Stimulated activated CD8-positive, alpha-beta memory T cell treated with anti-CD3 and anti-CD28 coated beads, Interleukin-7, amount 100 ng/mL, for 4 hours (primary cell): ENCODE measurements around the gene NEK7.
"Not testable (repeated sequence)": the region's sequence is repeated elsewhere in the genome, so short reads cannot be mapped to it uniquely, and the experiment has no call there.

Experiments
- DNase-seq, 2 donors: peaks; one replicate each; pipeline ENCODE4 v3.0.0-alpha.2; 2020; ENCODE audit warnings: low read depth in 2 of 2

Gene NEK7

DNA sequence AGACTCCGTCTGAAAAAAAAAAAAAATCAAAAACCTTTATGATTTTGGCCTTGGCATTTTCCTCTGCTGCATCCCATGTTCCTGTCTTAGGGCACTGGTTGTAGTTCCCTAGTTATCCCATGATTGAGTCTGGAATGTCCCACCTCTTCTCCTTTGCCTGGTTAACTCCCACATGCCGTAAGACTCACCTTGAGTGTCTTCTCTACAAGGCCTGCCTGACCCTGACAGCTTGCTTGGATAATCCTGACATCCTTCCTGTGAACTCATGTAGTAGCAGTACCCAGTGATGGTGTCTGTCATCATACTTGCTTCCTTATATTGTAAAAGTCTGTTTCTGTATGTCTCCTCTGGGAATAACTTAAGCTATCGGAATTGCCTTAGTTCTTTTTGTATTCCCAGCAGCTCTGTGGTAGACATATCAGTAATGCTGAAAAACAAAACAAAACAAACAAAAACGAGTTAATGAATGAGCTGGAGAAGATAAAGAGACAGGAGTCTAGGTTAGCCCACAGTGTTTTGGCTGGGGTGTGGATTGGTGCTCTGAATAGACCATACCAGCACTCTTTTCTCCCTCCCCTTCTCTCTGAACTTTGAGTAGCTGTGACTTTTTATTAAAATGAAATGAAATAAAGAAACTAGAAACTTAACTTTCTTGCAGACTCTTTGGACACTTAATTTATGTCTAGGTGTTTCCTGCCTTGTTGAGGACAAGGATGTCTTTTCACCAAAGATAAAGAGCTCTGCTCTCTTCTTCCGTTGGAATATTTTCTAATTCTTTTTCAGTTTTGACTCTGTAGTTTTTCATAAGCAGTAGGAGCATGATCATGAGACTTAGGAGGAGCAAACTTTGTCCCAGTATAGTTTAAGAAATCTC lies 15.1 kb downstream of the NEK7 start:
- no peak for DNase-seq

DNA sequence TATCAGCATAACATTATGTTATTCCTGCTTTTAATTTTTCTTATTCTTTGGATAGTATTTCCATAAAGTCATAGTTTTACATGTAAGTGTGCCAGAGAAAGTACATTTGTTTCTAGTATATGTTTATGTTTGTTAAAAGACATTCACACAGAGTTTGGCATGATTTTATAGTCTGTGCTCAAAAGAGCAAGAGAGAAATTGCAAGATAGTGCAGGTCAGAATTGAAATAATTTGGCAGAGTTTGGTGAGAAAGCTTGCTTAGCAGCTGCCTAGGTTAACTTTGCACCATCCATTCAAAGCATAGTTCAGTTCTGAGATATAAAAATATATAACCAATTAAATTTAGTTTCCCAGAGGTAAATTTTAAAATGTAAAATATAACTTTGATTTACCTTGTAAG lies 17.0 kb downstream of the NEK7 start:
- DNase-seq: no peak

DNA sequence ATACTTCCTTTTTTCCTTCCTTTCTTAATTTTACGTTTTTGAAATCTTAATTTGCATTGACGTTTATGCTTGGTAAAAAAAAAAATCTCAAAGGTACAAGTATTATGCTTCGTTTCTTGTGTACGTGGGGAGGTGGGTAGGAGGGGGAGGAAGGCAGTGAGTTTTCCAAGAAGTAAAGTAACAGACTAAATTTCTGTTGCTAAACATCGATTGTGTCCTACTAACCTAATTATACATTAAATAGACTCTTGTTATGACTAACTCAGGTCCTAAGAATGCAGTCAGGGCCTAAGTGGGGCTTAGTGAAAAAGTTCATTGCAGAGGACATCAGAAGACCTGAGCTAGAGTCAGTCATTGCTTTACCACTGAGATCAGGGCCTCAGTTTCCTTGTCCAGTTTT lies 17.5 kb downstream of the NEK7 start:
- DNase-seq: no peak

DNA sequence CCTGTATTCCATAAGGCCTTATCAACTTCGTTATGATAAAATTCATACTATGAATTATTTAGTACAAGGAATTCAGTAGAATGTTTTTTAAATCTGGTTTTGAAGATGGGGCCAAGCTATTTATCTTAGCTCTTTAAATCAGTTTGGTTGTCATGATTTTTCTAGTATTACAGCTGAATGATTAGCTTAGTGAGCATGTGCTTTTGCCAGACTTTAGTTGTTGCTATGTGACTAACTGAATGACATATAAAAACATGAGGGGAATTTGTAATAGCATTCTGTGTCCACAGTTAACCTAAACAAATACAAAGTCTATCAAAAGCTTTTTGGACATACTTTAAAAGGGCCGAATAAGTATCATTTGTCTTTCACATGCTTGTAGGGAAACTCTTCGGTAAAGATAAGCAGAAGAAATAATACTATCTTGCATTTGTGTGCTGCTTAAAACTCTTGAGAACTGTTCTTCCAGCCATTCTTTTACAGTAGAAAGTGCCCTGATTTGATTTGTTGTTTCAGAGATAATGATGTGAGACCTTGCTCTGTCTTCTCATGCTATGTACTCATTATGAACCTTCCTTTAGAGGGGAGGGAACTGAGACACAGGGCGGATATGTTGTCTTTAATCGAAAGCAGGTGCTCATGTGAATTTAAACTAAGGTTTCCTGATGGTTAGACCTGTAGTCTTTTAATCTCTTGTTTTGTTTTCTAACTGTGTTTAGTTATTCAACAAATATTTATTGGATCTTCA lies 18.8 kb downstream of the NEK7 start:
- DNase-seq: no peak

DNA sequence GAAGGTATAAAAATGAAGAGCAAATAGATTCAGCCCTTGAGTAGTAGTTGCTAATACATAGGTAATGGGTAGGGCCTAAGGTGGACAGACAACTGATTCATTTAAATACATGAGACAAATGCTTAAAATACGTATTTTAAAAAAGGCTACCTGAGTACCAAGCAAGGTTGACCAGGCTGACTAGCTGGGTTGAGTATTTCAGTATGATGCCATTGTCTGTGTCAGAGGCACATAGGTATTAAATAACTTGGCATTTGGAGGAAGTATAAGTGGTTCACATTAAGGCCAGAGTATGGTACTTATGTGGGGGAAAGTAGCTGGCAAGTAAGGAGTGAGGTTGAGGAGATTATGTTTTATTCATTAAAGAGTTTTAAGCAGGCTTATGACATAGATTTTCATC lies 19.4 kb downstream of the NEK7 start:
- DNase-seq: no peak

DNA sequence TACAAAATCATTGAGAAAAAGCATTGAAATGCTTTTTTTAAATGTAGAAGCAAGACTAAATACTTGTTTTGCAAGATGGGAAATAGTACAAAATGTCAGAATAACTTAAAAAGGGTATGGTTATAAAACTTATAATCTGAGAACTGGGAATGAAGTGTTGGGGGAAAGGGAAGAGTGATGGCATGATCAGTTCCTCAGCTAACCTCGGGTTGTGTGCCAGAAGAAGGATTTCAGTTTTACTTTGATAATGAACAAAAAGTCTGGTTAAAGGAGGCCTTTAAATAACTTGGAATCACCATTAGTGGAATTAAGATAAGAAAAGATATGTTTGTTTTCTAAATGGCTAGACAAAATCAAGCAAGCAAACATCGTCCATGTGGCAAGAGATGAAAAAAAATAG lies 20.7 kb downstream of the NEK7 start:
- DNase-seq: no peak

DNA sequence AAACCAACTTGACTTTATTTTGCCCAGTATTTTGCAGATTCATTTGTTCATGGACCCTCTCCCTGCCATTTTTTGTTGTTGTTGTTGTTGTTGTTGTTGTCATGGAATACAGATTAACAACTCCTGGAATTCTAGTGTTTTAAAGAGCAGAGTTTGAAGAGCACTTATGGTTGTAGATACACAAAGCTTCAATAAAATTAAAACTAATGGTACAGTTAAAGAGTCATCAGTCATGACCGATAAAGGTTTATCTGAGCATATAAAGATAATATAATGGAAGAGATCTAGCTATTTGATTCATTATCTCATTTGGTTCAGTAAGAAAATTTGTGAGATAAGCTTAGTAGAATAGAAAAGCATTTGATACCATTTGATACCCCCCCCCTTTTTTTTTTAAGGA lies 21.8 kb downstream of the NEK7 start:
- DNase-seq: no peak

DNA sequence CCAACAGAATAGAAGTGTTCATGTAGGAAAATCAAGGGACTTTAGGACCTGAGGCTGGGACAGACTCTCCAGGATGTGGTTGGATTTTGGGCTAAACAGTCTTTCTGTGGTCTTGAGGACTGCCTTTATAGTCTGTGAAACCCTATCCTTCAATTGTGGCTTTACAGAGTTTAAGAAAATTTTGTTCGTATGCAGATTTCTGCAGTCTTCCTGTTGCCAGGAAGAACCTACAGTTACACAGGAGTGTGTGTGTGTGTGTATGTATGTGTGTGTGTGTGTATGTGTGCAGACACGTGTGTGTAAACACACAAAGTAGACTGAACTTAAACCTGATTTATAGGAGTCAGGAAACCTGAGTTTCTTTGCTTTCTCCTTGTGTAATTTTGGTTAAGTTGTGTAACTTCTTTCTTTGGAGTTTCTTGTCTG lies 22.8 kb downstream of the NEK7 start:
- no peak for DNase-seq

DNA sequence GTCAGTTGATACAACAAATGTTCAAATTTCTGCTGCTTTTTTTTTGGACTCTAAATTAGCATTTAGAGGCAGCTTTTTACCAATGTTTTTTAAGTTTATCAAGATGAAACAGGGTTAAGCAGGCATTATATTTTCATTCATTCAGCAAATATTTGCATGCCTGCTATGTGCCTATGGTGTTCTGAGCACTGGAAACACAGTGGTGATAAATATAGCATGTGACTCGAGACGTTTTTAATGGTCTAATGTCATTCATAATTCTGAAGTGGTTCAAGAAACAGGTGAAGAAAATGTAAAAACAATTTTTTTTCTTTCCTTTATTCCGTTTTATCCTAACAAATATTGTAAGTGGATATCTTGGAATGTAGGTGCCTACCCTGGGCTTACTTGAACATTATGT lies 26.8 kb downstream of the NEK7 start:
- DNase-seq: no peak

DNA sequence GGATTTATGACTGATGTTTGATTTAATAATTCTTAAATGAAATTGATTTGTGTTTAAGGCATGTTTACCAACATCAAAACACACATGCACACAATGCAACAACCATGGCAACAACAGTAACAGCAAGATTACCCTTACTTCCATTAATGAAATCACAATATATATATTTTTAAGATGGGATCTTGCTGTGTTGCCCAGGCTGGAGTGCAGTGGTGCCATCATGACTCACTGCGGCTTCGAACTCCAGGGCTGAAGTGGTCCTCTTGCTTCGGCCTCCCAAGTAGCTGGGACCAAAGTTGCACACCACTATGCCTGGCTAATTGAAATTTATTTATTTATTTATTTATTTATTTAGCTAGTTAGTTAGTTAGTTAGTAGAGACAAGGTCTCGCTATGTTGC lies 27.7 kb downstream of the NEK7 start:
- no peak for DNase-seq

DNA sequence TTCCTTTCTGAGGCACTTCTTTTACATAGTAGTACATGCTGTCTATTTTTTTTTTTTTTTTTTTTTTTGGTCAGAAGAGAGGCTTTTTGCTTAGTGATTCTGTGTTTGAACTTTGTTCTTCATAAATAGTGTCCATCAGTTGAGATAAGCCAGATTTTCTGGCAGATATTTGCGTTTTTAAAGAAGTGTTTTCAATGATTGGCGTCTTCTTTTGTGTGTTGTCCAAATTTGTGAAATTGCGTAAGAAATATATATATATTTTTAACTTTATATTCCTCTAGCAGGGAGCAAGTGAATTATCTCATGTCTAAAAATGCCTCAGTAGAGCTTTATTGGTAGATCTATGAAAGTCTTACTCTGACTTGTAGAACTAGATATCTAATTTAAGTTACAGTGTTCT lies 28.3 kb downstream of the NEK7 start:
- DNase-seq: no peak

DNA sequence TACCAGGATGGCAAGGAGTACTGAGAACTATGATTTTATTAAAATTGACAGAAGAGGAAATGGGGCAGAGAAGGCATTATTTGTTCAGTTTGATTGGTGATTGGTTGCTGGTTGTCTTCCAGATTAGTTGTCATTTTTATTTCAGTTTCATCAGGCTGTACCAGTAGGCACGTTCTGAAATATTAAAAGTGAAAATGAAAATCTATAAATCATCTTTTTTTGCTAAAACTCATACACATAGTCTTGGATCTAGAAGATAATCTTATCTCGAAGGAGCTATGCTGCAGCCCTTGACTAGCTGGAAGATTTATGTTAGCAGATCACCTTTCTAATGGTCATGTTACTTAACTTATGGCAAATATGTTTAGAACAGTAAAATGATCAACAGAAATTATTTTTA lies 29.0 kb downstream of the NEK7 start:
- no peak for DNase-seq

DNA sequence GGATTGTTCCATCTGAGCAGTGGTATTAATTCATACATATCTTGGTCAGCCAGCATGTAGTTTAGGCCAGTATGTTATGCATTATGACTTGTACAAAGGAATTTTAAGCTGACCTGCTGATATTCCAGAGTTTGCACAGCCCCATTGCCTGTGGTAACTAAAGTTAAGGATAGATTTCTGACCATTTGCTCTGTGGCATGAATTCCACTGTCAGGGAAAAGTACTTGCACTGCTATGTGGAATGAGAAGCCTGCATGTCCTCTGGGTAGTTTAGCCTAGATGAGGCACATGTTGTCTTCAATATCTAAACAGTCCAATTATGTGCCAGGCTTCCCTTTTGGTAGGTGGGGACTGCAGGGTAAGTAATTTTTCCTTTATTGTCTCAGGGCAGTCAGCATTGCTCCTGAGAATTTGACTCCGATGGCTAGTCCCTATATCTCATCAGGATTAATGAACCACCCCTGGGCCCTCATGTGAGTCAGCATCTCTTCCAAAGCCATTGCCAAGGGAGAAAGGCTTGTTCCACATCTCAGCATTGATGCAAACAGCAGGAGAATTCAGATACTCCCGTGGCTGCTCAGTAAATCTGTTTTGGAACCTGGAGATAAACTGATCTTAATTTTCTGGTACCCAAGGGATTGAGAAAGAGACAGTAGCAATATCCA lies 30.2 kb downstream of the NEK7 start:
- DNase-seq: no peak

DNA sequence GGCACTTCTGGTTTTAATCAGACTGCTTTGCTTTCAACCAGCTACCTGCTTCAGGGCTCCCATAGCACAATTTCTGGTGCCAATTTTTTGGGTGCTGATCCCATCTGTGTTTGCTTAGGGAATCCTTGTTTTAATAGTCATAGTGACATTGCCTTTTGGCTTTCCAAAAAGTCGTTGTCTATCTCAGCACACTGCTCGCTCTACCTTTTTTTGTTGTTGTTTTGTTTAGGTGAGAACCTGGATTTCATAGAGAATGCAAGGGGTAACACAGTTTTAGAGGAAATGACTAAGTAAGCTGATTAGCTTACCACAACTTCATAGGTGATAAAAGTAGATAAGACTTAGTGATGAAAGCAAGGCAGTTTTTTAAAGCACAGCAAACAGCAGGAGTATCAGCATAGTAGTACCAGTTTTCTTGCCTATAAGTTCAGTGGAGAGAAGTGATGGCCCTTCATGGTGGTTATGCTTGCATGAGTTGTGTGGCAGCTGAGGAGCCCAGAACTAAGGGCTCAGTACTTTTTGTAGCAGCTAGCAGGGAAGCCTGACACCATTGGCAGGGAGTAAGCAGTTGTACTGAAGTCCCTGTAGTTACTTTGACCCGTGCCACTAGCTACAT lies 31.3 kb downstream of the NEK7 start:
- no peak for DNase-seq

DNA sequence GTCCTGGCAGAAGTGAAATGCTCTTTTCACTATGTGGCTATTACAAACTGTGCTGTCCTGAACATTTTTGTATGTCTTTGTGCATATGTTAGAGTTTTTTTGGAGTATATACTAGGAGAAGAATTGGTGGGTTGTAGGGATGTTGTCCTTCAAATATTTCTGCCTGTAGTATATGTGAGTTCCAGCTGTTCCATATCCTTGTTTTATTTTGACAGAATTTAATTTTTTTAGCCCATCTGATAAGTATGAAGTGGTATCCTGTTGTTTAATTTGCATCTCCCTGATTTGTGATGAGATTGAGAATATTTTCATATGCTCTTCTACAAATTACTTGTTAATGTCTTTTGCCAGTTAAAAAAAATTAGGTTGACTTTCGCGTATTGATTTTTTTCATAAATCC lies 34.3 kb downstream of the NEK7 start:
- no peak for DNase-seq

DNA sequence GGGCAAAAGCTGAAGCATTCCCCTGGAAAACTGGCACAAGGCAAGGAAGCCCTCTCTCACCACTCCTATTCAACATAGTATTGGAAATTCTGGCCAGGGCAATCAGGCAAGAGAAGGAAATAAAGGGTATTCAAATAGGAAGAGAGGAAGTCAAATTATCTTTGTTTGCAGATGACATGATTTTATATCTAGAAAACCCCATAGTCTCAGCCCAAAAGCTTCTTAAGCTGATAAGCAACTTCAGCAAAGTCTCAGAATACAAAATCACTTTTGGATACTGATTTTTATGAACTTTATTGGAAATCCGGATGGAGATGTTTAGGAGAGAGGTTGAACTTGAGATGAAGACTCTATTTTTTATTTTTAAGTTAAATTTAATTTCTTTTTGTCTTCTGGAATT lies 37.1 kb downstream of the NEK7 start:
- DNase-seq: not testable (repeated sequence)

DNA sequence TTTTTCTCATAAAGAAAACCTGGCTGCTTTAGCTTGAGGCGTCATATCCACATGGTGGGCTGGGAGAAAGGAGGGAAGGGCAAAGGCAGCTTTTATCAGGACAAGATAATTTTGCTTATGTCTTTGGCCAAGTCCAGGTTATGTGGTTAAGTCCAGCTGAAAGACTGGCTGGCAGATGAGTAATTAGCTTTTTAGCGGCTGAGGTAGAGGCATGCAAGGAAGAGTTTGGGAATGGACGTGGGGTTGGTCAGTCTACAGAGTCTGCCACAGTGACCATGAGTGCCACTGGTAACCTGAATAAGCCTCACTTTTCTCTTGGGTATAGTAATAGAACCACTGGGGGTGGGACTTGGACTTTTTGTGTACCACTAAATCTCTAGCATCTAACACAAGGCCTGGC lies 39.8 kb downstream of the NEK7 start:
- DNase-seq: no peak

DNA sequence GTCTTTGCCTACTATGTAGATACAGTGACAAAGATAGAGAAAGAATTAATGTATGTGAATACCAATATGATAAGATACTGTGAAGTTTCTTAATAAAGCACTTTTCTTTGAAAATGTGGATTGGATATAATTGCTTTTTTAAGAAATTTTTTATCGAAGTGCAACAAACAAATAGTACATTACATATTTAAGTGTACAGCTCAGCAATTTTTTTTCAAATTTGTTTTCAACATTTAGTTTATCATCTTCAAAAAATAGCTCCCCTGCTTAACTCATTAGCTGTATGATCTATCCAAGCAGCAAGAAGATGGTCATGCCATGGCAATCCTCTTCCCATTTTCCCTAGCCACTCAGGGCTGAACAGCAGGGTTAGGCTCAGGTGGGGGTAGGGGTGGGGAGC lies 40.5 kb downstream of the NEK7 start:
- DNase-seq: no peak

DNA sequence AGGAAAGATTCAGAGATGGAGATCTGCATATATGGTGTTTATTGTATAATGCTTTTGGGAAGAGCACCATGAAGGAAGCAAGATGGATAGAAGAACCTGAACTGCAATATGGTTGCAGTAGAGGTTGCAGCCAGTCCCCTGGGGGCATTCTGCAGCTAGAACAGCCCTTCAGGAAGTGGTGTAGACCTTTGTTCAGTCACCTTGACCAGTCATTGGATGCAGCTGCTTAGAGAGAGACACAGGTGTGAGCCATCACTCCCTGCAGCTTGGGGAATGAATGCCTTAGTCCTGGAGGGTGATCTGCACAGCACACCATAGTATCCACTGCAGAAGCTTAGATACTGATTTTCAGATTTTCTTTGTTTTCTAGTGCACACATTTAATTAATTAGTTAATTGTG lies 42.3 kb downstream of the NEK7 start:
- no peak for DNase-seq

DNA sequence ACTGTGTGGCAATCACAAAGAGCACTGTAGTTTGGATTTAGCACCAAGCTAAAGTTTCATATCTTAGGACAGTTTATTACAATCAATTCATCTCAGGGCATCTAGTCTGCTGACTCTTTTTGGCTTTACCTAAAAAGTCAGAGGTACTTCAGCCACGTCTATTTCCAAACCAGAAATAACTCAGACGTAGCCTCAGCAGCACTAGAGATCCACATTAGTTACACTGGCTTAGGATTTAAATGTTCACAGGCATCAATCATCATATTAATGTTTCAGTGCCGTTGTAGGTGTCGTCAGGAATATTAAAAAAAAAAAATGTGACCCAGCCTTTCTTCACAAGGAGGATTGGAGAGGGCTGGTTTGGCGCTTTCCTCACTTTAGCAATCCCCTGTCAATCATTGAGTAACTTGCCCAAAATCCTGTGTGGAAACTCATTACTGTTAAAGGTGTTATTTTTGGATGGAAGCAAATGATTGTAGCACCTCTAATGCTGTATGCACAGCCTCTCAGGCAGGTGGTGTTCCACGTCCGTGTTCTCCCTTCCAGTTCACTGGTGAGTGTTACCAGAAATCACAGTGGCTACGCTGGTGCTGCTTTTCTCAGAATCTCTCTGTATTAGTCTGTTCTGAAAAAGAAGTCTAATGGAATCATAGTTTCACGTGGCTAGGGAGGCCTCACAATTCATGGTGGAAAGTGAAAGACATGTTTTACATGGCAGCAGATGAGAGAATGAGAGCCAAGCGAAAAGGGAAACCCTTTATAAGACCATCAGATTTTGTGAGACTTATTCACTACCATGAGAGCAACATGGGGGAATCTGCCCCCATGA lies 45.4 kb downstream of the NEK7 start:
- DNase-seq: peak in 1 of 2 donors; percentile 17

DNA sequence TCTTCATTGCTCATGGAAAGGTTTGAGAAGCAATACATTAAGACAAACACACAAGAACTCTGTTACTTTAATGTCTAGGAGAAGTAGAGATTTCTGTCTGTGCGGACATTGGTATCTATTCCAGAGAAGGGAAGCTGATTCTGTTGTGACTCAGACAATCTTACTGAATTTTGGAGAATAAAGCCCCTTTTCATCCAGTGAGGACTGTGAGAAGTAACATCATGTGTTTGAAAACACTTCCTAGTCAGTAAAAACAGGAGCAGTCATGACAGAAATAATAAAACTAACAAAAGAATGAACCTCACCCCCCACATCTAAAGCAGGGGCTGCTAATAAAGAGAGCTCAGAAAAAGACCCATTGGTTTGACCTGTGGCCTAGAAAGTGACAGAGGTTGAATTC lies 46.6 kb downstream of the NEK7 start:
- no peak for DNase-seq
